Fibroblast of lung (primary cell): ENCODE measurements around the gene KIF3A. TPM values are rescaled to one million over a fixed set of nuclear protein-coding genes. Genes with fewer than 3 reads are reported as not detected.
A peak's percentile ranks its signal among the peaks of the same experiment; 100 is the strongest.

Source experiments
- DNase-seq, 2 donors: peaks; one replicate each; pipeline versions ENCODE4 v3.0.0 to v3.0.0-alpha.2; 2010; ENCODE audit warnings: low read depth in 2 of 2
- H2AFZ ChIP-seq: 2 replicates; pipeline ENCODE4 v1.5.1; 2012; ENCODE audit warnings: low read length, control low read depth, inconsistent platforms
- H3K27ac ChIP-seq: 2 replicates; pipeline ENCODE4 v1.5.1; 2011; ENCODE audit warnings: low read length, control low read depth; ENCODE audit not compliant: insufficient read depth
- H3K27me3 ChIP-seq: 2 replicates; pipeline ENCODE4 v1.5.1; 2011; ENCODE audit warnings: mild to moderate bottlenecking, low read length; ENCODE audit not compliant: control insufficient read depth, insufficient read depth
- H3K36me3 ChIP-seq: 2 replicates; pipeline ENCODE4 v1.5.1; 2011; ENCODE audit warnings: low read length; ENCODE audit not compliant: control insufficient read depth, insufficient read depth
- H3K4me1 ChIP-seq: 2 replicates; pipeline ENCODE4 v1.5.1; 2011; ENCODE audit warnings: low read length; ENCODE audit not compliant: control insufficient read depth, insufficient read depth; ENCODE audit errors: extremely low read depth
- H3K4me2 ChIP-seq: 2 replicates; pipeline ENCODE4 v1.5.1; 2011; ENCODE audit warnings: low read length, control low read depth; ENCODE audit not compliant: insufficient read depth; ENCODE audit errors: extremely low read depth
- H3K4me3 ChIP-seq, 4 experiments: fragments of 200-600 bp in 1 of 4; sonication (generic) in 1 of 4; replicated peaks in 1 of 4; 2 replicates each; pipeline ENCODE4 v1.5.1; 2011 to 2016; ENCODE audit warnings: low read length in 4 of 4, low read depth in 3 of 4, mild to moderate bottlenecking in 3 of 4, control low read depth in 2 of 4, inconsistent platforms in 1 of 4, mixed read lengths in 1 of 4; ENCODE audit not compliant: insufficient read depth in 1 of 4; ENCODE audit errors: control extremely low read depth in 1 of 4
- H3K79me2 ChIP-seq: 2 replicates; pipeline ENCODE4 v1.5.1; 2012; ENCODE audit warnings: mild to moderate bottlenecking, low read length, inconsistent platforms; ENCODE audit not compliant: control insufficient read depth, insufficient read depth
- H3K9ac ChIP-seq: 2 replicates; pipeline ENCODE4 v1.5.1; 2011; ENCODE audit warnings: mild to moderate bottlenecking, low read length, control low read depth; ENCODE audit not compliant: insufficient read depth
- H3K9me3 ChIP-seq: 2 replicates; pipeline ENCODE4 v1.5.1; 2012; ENCODE audit warnings: low read depth, low read length; ENCODE audit not compliant: control insufficient read depth, insufficient read depth
- H4K20me1 ChIP-seq: 2 replicates; pipeline ENCODE4 v1.5.1; 2011; ENCODE audit warnings: low read length; ENCODE audit not compliant: control insufficient read depth, insufficient read depth; ENCODE audit errors: extremely low read depth
- EZH2 ChIP-seq: IDR thresholded peaks from 2 replicates; pipeline ENCODE4 v1.5.1; 2012; ENCODE audit warnings: low read length, control low read depth, mild to moderate bottlenecking; ENCODE audit errors: missing control alignments
- polyA plus RNA-seq, 2 donors: library from polyadenylated mRNA; depleted of rRNA in 1 of 2; stranded (reverse) in 1 of 2; unstranded in 1 of 2; fragments of >200 nt; gene quantifications; 2 replicates each; pipeline ENCODE4 v1.2.1, GENCODE V29; 2011 to 2012; ENCODE audit warnings: missing spikeins in 1 of 2
- total RNA-seq: library from RNA; depleted of rRNA; stranded (reverse); fragments of >200 nt; gene quantifications from 2 replicates; pipeline ENCODE4 v1.2.1, GENCODE V29; 2014
- TF ChIP-seq, protein P1 (sequence below), 2 donors: IDR thresholded peaks in 1 of 2; conservative IDR thresholded peaks in 1 of 2; 1 replicate in 1 of 2; 2 replicates in 1 of 2; pipeline ENCODE4 v1.5.1; 2011 to 2012; ENCODE audit warnings: low read length in 2 of 2, control low read depth in 1 of 2, inconsistent platforms in 1 of 2, low read depth in 1 of 2, mild to moderate bottlenecking in 1 of 2

The KIF3A gene
- total and polyA plus RNA-seq, 2 donors (not counting 1 experiment from before 2014, with no cell fraction given), result 8.8 to 11.2 TPM

GRCh38 chr5:132756542-132756941, 19.2 kb upstream of the KIF3A start:
- H3K27me3 ChIP-seq, result no peaks in the 10 kb centered on the region
- no peak overlapping the region for H3K9ac ChIP-seq
- TF ChIP-seq, protein P1, sequence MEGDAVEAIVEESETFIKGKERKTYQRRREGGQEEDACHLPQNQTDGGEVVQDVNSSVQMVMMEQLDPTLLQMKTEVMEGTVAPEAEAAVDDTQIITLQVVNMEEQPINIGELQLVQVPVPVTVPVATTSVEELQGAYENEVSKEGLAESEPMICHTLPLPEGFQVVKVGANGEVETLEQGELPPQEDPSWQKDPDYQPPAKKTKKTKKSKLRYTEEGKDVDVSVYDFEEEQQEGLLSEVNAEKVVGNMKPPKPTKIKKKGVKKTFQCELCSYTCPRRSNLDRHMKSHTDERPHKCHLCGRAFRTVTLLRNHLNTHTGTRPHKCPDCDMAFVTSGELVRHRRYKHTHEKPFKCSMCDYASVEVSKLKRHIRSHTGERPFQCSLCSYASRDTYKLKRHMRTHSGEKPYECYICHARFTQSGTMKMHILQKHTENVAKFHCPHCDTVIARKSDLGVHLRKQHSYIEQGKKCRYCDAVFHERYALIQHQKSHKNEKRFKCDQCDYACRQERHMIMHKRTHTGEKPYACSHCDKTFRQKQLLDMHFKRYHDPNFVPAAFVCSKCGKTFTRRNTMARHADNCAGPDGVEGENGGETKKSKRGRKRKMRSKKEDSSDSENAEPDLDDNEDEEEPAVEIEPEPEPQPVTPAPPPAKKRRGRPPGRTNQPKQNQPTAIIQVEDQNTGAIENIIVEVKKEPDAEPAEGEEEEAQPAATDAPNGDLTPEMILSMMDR (conservative IDR thresholded peaks at IDR 0.05 in 1 of 2, IDR thresholded peaks at IDR 0.05 in 1 of 2; ENCODE audit: low read depth in 1 of 2, low read length in 2 of 2), result no peak
- no peak for TF ChIP-seq EZH2
- H4K20me1 ChIP-seq, result no peaks in the 10 kb centered on the region
- H3K79me2 ChIP-seq, result no peaks in the 10 kb centered on the region
- H3K36me3 ChIP-seq, result peaks cover 14% of the 10 kb centered on the region
- H3K27ac ChIP-seq, result no peak overlapping the region
- H3K9me3 ChIP-seq, result no peaks in the 10 kb centered on the region
- H3K4me1 ChIP-seq, result peaks cover 3% of the 10 kb centered on the region
- no peak for DNase-seq
- no peak overlapping the region for H3K4me3 ChIP-seq
- no peak overlapping the region for H3K4me2 ChIP-seq
- H2AFZ ChIP-seq, result no peak overlapping the region

DNA sequence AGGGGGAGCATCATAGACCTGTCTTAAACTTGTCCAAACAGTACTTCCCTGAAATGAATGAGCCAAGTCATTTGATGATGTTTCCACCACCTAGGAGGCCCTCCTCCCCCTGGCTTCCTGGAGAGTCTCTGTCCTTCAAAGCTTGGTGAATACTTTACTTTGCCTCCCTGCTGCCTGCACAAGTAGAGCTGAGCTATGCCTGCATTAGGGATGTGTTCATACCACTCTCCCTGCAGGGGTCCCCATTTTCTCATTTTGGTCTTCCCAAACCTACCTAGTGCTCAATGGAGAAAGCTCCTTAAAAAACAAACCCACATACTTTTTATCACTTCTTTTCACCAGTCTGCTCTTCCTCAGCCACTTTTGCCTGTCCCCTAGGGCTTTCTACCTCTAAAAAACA, 17.6 kb upstream of the KIF3A start:
- Histone ChIP-seq H3K4me2 (no peak overlapping the region), H4K20me1 (no peaks in the 10 kb centered on the region), H3K9ac (no peak overlapping the region), H3K27ac (no peak overlapping the region), H3K79me2 (no peaks in the 10 kb centered on the region), H3K27me3 (no peaks in the 10 kb centered on the region), H3K4me3 (no peak overlapping the region), H2AFZ (no peak overlapping the region), H3K9me3 (no peaks in the 10 kb centered on the region), H3K4me1 (peaks cover 7% of the 10 kb centered on the region), H3K36me3 (peaks cover 6% of the 10 kb centered on the region)
- TF ChIP-seq EZH2, result no peak
- TF ChIP-seq, protein P1 (conservative IDR thresholded peaks at IDR 0.05 in 1 of 2, IDR thresholded peaks at IDR 0.05 in 1 of 2; ENCODE audit: low read depth in 1 of 2, low read length in 2 of 2), result peak; percentile 33 to 43
- DNase-seq, result peak in 1 of 2 donors; percentile 59

DNA sequence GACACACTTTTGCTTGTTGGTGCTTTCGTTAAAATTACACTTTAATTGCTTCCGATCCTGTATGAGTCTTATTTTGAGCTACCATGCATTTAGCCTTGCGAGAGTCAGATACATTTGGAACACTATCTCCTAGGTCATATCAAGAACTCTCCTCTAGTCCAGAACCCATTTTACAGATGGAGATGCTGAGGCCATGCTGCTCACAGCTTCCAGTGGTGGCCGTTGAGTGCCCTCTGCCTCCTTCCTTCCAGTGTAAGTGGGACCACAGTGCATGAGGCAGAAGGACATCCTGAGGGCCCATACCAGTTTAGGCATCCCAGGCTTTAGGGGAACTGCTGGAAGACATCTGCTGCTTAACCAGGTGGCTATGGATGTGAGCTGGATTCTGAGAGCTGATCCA, 16.8 kb upstream of the KIF3A start:
- Histone ChIP-seq H3K4me2 (no peak overlapping the region), H3K4me3 (no peak overlapping the region), H3K36me3 (peaks cover 2% of the 10 kb centered on the region), H4K20me1 (no peaks in the 10 kb centered on the region), H2AFZ (no peak overlapping the region), H3K9ac (no peak overlapping the region), H3K4me1 (peaks cover 7% of the 10 kb centered on the region), H3K9me3 (no peaks in the 10 kb centered on the region), H3K27me3 (peaks cover 2% of the 10 kb centered on the region), H3K79me2 (no peaks in the 10 kb centered on the region), H3K27ac (no peak overlapping the region)
- DNase-seq, result no peak
- no peak for TF ChIP-seq EZH2
- TF ChIP-seq, protein P1 (conservative IDR thresholded peaks at IDR 0.05 in 1 of 2, IDR thresholded peaks at IDR 0.05 in 1 of 2; ENCODE audit: low read depth in 1 of 2, low read length in 2 of 2), result no peak
